GM12878 (cell line): ENCODE measurements around the gene PEAR1. TPM values are rescaled to one million over a fixed set of nuclear protein-coding genes. Genes with fewer than 3 reads are reported as not detected.

ENCODE experiments used
- ATAC-seq: fragments of 200-7000 bp; cut with Tn5 transposase; 3 replicates; pipeline ENCODE4 v1.9.1; 2020; ENCODE audit warnings: mild to moderate bottlenecking, moderate library complexity
- BruUV-seq: library from RNA; stranded (reverse); fragments of 400-500 nt; replicated peaks from 2 replicates; lab custom pipeline; 2021; lab: Mats Ljungman, UMichigan
- CTCF ChIA-PET: fragments of 300-600 bp; sonication (Branson Sonifier 250); formaldehyde crosslinking; extraction: SDS; loops from one replicate; lab custom pipeline; 2021; ENCODE audit warnings: inconsistent platforms; lab: Yijun Ruan, JAX
- POLR2A ChIA-PET: fragments of 350-600 bp; formaldehyde crosslinking; extraction: SDS; loops from one replicate; lab custom pipeline; 2021; ENCODE audit warnings: inconsistent platforms; lab: Charles Lee
- RAD21 ChIA-PET: fragments of 300-600 bp; sonication (Branson Sonifier 250); formaldehyde crosslinking; loops from one replicate; lab custom pipeline; 2023; ENCODE audit warnings: antibody characterized with exemption; ENCODE audit not compliant: unreplicated experiment; lab: Charles Lee
- SMC1A ChIA-PET: fragments of 300-600 bp; sonication (Branson Sonifier 250); formaldehyde crosslinking; loops from one replicate; lab custom pipeline; 2023; ENCODE audit not compliant: unreplicated experiment, uncharacterized antibody; lab: Charles Lee
- DNase-seq: peaks from one replicate; pipeline ENCODE4 v3.0.0-alpha.2; 2011; ENCODE audit warnings: low read depth, low spot score
- FAIRE-seq: peaks from 3 replicates; lab custom pipeline; 2011; peaks lifted over from hg19 to GRCh38; lab: Jason Lieb, UNC
- H2AFZ ChIP-seq: 2 replicates; pipeline ENCODE4 v1.6.0; 2011; ENCODE audit warnings: low read depth, low read length, control low read depth; ENCODE audit not compliant: control insufficient read depth
- H3K27ac ChIP-seq: 2 replicates; pipeline ENCODE4 v1.5.1; 2011; ENCODE audit warnings: control low read depth; ENCODE audit not compliant: control insufficient read depth, insufficient read depth
- H3K27me3 ChIP-seq, 2 experiments: replicated peaks in 1 of 2; 2 replicates each; pipeline versions ENCODE4 v1.6.0 to v1.6.1; 2011; ENCODE audit warnings: low read length in 1 of 2; ENCODE audit not compliant: control insufficient read depth in 2 of 2, insufficient read depth in 2 of 2
- H3K36me3 ChIP-seq, 2 experiments: 2 replicates each; pipeline ENCODE4 v1.5.1; 2011; ENCODE audit warnings: low read length in 1 of 2; ENCODE audit not compliant: control insufficient read depth in 2 of 2, insufficient read depth in 2 of 2
- H3K4me1 ChIP-seq: 2 replicates; pipeline ENCODE4 v1.6.1; 2011; ENCODE audit warnings: mild to moderate bottlenecking, low read length, moderate library complexity, mixed read lengths; ENCODE audit not compliant: control insufficient read depth, insufficient read depth
- H3K4me2 ChIP-seq: 2 replicates; pipeline ENCODE4 v1.6.0; 2011; ENCODE audit warnings: control low read depth; ENCODE audit not compliant: control insufficient read depth, insufficient read depth
- H3K4me3 ChIP-seq: fragments of 200-600 bp; sonication (generic); 2 replicates; pipeline ENCODE4 v1.5.1; 2016
- H3K79me2 ChIP-seq: 2 replicates; pipeline ENCODE4 v1.6.0; 2011; ENCODE audit warnings: low read length; ENCODE audit not compliant: control insufficient read depth, insufficient read depth
- H3K9ac ChIP-seq: 2 replicates; pipeline ENCODE4 v1.8.0; 2011; ENCODE audit warnings: low read length, control low read depth, mixed read lengths; ENCODE audit not compliant: control insufficient read depth, insufficient read depth
- H3K9me3 ChIP-seq: replicated peaks from 3 replicates; pipeline ENCODE4 v1.5.1; 2011; ENCODE audit warnings: mild to moderate bottlenecking, low read length; ENCODE audit not compliant: control insufficient read depth, insufficient read depth
- H4K20me1 ChIP-seq: 2 replicates; pipeline ENCODE4 v1.6.0; 2011; ENCODE audit not compliant: control insufficient read depth, insufficient read depth
- BACH1 ChIP-seq: fragments of 450-650 bp; IDR thresholded peaks from 2 replicates; pipeline ENCODE4 v1.6.1; 2017; ENCODE audit warnings: mild to moderate bottlenecking, borderline replicate concordance
- CEBPB ChIP-seq, 2 experiments: fragments of 150-350 bp in 1 of 2; IDR thresholded peaks; 2 replicates each; pipeline ENCODE4 v1.6.1; 2012 to 2014; ENCODE audit warnings: low read depth in 2 of 2, low read length in 2 of 2, borderline replicate concordance in 1 of 2, inconsistent platforms in 1 of 2
- DPF2 ChIP-seq: fragments of 450-650 bp; IDR thresholded peaks from 2 replicates; pipeline ENCODE4 v1.6.1; 2017; ENCODE audit warnings: mild to moderate bottlenecking
- ELK1 ChIP-seq: IDR thresholded peaks from 2 replicates; pipeline ENCODE4 v1.6.1; 2012; ENCODE audit warnings: low read depth, low read length, improper control_type of control experiment
- RELA ChIP-seq: fragments of 450-650 bp; IDR thresholded peaks from 2 replicates; pipeline ENCODE4 v1.8.0; 2014; ENCODE audit warnings: borderline replicate concordance; ENCODE audit not compliant: partially characterized antibody
- SRF ChIP-seq, 2 experiments: IDR thresholded peaks; 2 replicates each; pipeline ENCODE4 v1.6.1; 2011; ENCODE audit warnings: low read depth in 2 of 2, low read length in 2 of 2, mild to moderate bottlenecking in 1 of 2, moderate library complexity in 1 of 2
- ZBED1 ChIP-seq: IDR thresholded peaks from 2 replicates; pipeline ENCODE4 v1.6.1; 2016; ENCODE audit warnings: borderline replicate concordance
- WGBS: methylation state at CpG from one replicate; pipeline ENCODE4 v1.1.6; 2016; ENCODE audit warnings: low lambda C conversion rate; ENCODE audit not compliant: insufficient replicate concordance, insufficient coverage; ENCODE audit errors: missing lambda C conversion rate; 5-methylcytosine and 5-hydroxymethylcytosine counted together
- in situ Hi-C: fragments of 300-500 bp; cut with MboI; formaldehyde crosslinking; loops from 9 replicates; pipeline ENCODE4 v1.14.3; 2018; ENCODE audit warnings: mixed read lengths
- intact Hi-C: fragments of 100-400 bp; cut with micrococcal nuclease; formaldehyde crosslinking; loops from one replicate; pipeline ENCODE4 v1.14.2; 2022; ENCODE audit not compliant: unreplicated experiment
- polyA plus RNA-seq, 11 experiments: library from polyadenylated mRNA; depleted of rRNA in 4 of 11; unstranded in 6 of 11; stranded (reverse) in 5 of 11; fragments of >200 nt; fragmentation: Nextera tagmentation in 4 of 11; fragmentation: Illumina TruSeq in 1 of 11; extraction: Ambion mirVana in 4 of 11; extraction: Trizol in 1 of 11; gene quantifications; 1 replicate in 1 of 11; 2 replicates in 10 of 11; pipeline versions ENCODE4 v1.2.1 to v1.2.3, GENCODE V29; 2011 to 2016; ENCODE audit warnings: inconsistent platforms in 2 of 11, missing spikeins in 2 of 11, low read depth in 1 of 11
- total RNA-seq, 4 experiments: library from RNA; depleted of rRNA in 3 of 4; stranded (reverse); fragments of >200 nt in 3 of 4; fragmentation: Illumina TruSeq in 1 of 4; extraction: Trizol in 1 of 4; gene quantifications; 2 replicates each; pipeline versions ENCODE4 v1.2.1 to v1.2.3, GENCODE V29; 2013 to 2021

PEAR1 gene
- total and polyA plus RNA-seq, 10 of the 15 experiments (the other 5 are each of a cell fraction or from before 2014, with no cell fraction given) = not detected

GRCh38 chr1:156959925-156960324, 66.4 kb downstream of the PEAR1 start:
- intact Hi-C loops = loop anchor here (5.0 kb wide), 1 partner anchor 48 kb away; no protein-coding TSS in a partner anchor
- DNase-seq = no peak
- Histone ChIP-seq H3K79me2 (no peaks in the 10 kb centered on the region), H3K9ac (no peak overlapping the region), H3K4me2 (no peak overlapping the region), H3K4me3 (no peak overlapping the region), H4K20me1 (no peaks in the 10 kb centered on the region), H2AFZ (no peak overlapping the region), H3K36me3 (peaks cover 3 to 10% of the 10 kb centered on the region in 2 experiments; a peak in 3 of 4 replicates), H3K27me3 (no peaks in the 10 kb centered on the region; a peak in 1 of 4 replicates), H3K9me3 (no peaks in the 10 kb centered on the region), H3K4me1 (peaks cover 3% of the 10 kb centered on the region), H3K27ac (no peak overlapping the region)
- no peak for FAIRE-seq
- in situ Hi-C loops = no loop called here
- ATAC-seq = no peak
- no TSS peak for BruUV-seq
- WGBS = 79% methylated on average over 6 of the region's 6 CpGs
- CTCF ChIA-PET = interaction anchor here (1.1 to 2.3 kb wide), 6 partner anchors 10 to 271 kb away, joined by 3 to 13 read pairs (median 6); no protein-coding TSS in a partner anchor
- POLR2A ChIA-PET = no interaction called here
- SMC1A ChIA-PET = interaction anchor here (0.8 to 1.5 kb wide), 4 partner anchors 12 to 130 kb away, joined by 3 to 4 read pairs (median 3); no protein-coding TSS in a partner anchor
- TF ChIP-seq SRF (IDR thresholded peaks at IDR 0.05; ENCODE audit: low read depth in 2 of 2, low read length in 2 of 2) (no peak), RELA (no peak), ELK1 (no peak), CEBPB (IDR thresholded peaks at IDR 0.05; ENCODE audit: borderline replicate concordance in 1 of 2, low read depth in 2 of 2, low read length in 2 of 2) (no peak), ZBED1 (no peak), DPF2 (no peak), BACH1 (no peak)
- RAD21 ChIA-PET = interaction anchor here (1.0 to 1.3 kb wide), 2 partner anchors 80 to 130 kb away, joined by 4 read pairs; no protein-coding TSS in a partner anchor
